BJ (cell line): ENCODE measurements around the gene COL4A6. TPM values are rescaled to one million over a fixed set of nuclear protein-coding genes. Genes with fewer than 3 reads are reported as not detected.

Source experiments
- CTCF ChIA-PET: fragments of 350-600 bp; formaldehyde crosslinking; extraction: SDS; loops from one replicate; lab custom pipeline; 2021; ENCODE audit warnings: antibody characterized with exemption, inconsistent platforms; lab: Yijun Ruan, JAX
- POLR2A ChIA-PET: fragments of 300-600 bp; sonication (Branson Sonifier 250); formaldehyde crosslinking; extraction: SDS; loops from one replicate; lab custom pipeline; 2021; ENCODE audit warnings: antibody characterized with exemption; lab: Charles Lee
- DNase-seq: peaks from one replicate; pipeline ENCODE4 v3.0.0-alpha.2; 2011; ENCODE audit warnings: low read depth
- H3K27me3 ChIP-seq: 2 replicates; pipeline ENCODE4 v1.6.0; 2011; ENCODE audit warnings: low read length; ENCODE audit not compliant: control insufficient read depth, insufficient read depth
- H3K36me3 ChIP-seq: 2 replicates; pipeline ENCODE4 v1.5.1; 2011; ENCODE audit warnings: low read length; ENCODE audit not compliant: control insufficient read depth, insufficient read depth
- H3K4me3 ChIP-seq: 2 replicates; pipeline ENCODE4 v1.5.1; 2011; ENCODE audit warnings: low read depth, mild to moderate bottlenecking, control low read depth, low read length
- polyA plus RNA-seq: library from polyadenylated mRNA; depleted of rRNA; stranded (reverse); fragments of >200 nt; gene quantifications from 2 replicates; pipeline ENCODE4 v1.2.3, GENCODE V29; 2011
- TF ChIP-seq, protein P1 (sequence below): IDR thresholded peaks from 2 replicates; pipeline ENCODE4 v1.5.1; 2011; ENCODE audit warnings: low read depth, mild to moderate bottlenecking, control low read depth, inconsistent platforms, low read length, moderate library complexity; ENCODE audit not compliant: insufficient read depth

Gene COL4A6
- polyA plus RNA-seq, 1 experiment = 0.09 TPM

DNA sequence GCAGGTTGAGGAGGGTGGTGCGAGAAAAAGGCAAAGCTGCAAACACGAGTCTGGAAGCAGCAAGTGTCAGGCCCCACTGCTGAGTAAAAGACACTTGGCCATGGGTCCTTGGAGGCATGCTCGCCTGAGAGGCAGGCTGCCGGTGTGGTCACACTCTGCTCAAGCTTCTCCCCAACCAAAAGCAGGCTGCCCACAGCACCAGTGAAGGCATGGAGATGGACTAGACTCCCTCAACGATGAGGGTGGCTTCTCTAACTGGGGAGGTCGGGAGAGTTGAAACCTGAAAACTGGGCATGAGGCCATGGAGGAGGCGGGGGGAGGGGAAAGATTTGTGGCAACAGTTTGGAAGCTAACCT, 260.1 kb downstream of the COL4A6 start:
- DNase-seq = no peak
- no peak overlapping the region for H3K4me3 ChIP-seq
- ChIA-PET CTCF (no interaction called here), POLR2A (no interaction called here)
- no peaks in the 10 kb centered on the region for H3K27me3 ChIP-seq
- H3K36me3 ChIP-seq = no peaks in the 10 kb centered on the region
- TF ChIP-seq, protein P1, sequence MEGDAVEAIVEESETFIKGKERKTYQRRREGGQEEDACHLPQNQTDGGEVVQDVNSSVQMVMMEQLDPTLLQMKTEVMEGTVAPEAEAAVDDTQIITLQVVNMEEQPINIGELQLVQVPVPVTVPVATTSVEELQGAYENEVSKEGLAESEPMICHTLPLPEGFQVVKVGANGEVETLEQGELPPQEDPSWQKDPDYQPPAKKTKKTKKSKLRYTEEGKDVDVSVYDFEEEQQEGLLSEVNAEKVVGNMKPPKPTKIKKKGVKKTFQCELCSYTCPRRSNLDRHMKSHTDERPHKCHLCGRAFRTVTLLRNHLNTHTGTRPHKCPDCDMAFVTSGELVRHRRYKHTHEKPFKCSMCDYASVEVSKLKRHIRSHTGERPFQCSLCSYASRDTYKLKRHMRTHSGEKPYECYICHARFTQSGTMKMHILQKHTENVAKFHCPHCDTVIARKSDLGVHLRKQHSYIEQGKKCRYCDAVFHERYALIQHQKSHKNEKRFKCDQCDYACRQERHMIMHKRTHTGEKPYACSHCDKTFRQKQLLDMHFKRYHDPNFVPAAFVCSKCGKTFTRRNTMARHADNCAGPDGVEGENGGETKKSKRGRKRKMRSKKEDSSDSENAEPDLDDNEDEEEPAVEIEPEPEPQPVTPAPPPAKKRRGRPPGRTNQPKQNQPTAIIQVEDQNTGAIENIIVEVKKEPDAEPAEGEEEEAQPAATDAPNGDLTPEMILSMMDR = no peak

DNA sequence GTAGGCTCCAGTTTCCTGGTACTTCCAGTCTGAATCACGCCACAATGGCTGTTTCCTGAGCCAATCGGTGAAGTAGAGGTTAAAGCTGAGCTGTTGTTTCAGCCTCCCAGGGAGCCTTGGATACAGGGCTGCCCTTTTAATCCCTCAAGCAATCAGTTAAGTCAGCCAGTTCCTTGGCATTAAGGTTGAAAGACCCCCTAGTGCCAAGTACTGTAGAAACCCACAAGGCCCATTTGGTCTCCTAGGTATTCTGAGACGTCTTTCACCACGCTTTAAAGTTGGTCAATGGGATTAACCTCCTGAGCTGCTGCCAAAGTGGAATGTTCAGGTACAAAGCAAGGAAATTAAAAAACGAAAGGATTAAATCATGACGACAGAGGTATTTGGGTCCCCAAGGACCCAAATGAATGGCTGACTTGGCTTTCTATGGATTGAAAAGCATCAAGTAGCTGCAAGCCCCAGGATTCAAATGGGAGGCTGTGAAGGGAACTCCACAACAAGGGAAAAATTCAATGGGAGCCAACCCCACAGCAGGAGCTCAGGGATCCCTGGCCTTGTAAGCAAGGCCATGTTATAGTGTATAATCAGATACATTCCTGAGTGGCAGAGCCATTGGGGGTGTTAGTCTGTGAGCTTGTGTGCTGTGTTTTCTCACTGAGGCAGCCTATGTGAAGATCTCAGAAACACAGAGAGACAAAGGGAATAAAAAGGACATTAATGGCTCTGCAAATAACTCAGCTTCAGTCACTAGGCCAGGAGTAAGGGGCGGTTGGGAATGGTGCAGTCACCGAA, 260.7 kb downstream of the COL4A6 start:
- no peak for DNase-seq
- POLR2A ChIA-PET = no interaction called here
- TF ChIP-seq, protein P1 = no peak
- H3K36me3 ChIP-seq = no peaks in the 10 kb centered on the region
- no peak overlapping the region for H3K4me3 ChIP-seq
- no peaks in the 10 kb centered on the region for H3K27me3 ChIP-seq
- CTCF ChIA-PET = no interaction called here

DNA sequence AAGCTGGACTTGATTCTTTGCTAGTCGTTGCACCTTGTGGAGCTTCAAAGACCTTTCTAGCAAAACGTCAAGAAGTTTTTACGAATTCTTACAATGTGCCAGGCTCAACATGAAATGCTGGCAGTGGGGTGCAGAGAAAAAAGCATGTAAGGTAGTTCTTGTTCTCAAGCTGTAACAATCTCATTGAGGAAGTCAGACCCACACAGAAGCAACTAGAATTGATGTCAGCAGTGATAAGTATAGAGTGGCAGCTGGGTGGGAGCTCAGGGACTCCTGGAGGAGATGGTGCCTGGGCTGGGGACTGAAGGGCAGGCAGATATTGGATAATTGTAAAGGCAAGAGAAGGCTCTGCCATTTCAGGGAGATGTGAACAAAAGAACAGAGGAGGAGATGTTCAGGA, 264.3 kb downstream of the COL4A6 start:
- Histone ChIP-seq H3K27me3 (no peaks in the 10 kb centered on the region), H3K4me3 (no peak overlapping the region), H3K36me3 (no peaks in the 10 kb centered on the region)
- ChIA-PET CTCF (no interaction called here), POLR2A (no interaction called here)
- no peak for DNase-seq
- TF ChIP-seq, protein P1 = no peak

DNA sequence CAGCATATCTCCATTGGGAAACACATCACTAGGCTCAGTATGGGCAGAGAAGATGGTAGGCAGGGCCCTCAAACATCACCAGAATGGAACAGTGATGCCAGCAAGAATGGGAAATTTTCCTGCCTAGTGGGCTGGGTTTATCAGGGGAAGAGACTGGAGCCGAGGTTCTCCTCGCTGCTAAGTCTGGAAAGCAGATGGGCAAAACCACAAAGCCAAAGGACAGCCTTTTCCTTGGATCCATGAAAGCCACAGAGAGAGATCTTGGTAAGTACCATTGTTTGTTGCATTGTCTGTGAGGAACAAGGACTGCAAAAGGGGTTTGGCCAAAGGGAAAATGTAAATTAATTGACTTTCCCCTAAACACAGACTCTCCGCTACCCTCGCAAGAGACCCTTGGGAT, 266.6 kb downstream of the COL4A6 start:
- ChIA-PET CTCF (no interaction called here), POLR2A (no interaction called here)

DNA sequence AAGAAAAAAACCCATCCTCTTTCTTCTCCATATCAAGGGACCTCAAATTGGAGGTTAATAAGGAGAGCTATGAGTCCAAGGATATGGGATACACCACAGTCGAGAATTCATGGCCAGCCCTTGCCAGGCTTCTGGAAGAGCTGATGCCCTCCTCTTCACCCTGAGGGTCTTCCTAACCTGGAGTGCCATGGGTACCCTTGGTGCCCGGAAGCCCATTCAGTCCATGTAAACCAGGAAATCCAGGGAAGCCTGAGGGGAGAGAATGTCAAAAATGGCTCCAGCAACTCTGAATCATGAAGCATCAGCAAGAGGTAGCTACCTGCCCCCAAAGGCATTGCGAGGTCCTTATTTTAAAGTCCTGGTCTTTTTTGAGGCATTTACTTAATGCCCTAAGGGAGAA, 268.5 kb downstream of the COL4A6 start:
- Histone ChIP-seq H3K27me3 (no peaks in the 10 kb centered on the region), H3K4me3 (no peak overlapping the region), H3K36me3 (no peaks in the 10 kb centered on the region)
- TF ChIP-seq, protein P1 = no peak
- DNase-seq = no peak
- CTCF ChIA-PET = no interaction called here
- POLR2A ChIA-PET = no interaction called here

More for the DNA sequence above, 266.6 kb downstream of the COL4A6 start:
- Histone ChIP-seq H3K4me3 (no peak overlapping the region), H3K27me3 (no peaks in the 10 kb centered on the region), H3K36me3 (no peaks in the 10 kb centered on the region)
- no peak for DNase-seq
- TF ChIP-seq, protein P1 = no peak
